Measurements from ENCODE around the gene GTF2A1L. TPM values are rescaled to one million over a fixed set of nuclear protein-coding genes. Genes with fewer than 3 reads are reported as not detected.

Gene GTF2A1L
- total and polyA plus RNA-seq, 8 donors = 0.34 to 0.98 (median 0.68) TPM; not detected in 3

GRCh38 chr2:48722391-48722790 is 104.7 kb downstream of the GTF2A1L start:
- TF ChIP-seq CTCF (IDR thresholded peaks at IDR 0.05) = no peak
- no peak overlapping the region for H3K27ac ChIP-seq
- DNase-seq (no peak), ATAC-seq (no peak)
- H3K36me3 ChIP-seq = no peaks in the 10 kb centered on the region
- intact Hi-C loops (cut with DNase I) = no loop called here
- peaks cover 0 to 11% of the 10 kb centered on the region in 2 donors for H3K4me1 ChIP-seq
- no peaks in the 10 kb centered on the region for H3K27me3 ChIP-seq
- H3K9me3 ChIP-seq = no peaks in the 10 kb centered on the region
- no peak overlapping the region for H3K4me3 ChIP-seq

- peaks cover 0 to 8% of the 10 kb centered on the region in 2 donors for H3K4me1 ChIP-seq
- no peaks in the 10 kb centered on the region for H3K27me3 ChIP-seq
- no peak overlapping the region for H3K4me3 ChIP-seq
- TF ChIP-seq CTCF (IDR thresholded peaks at IDR 0.05) = no peak
- ATAC-seq (no peak), DNase-seq (no peak)
- intact Hi-C loops (cut with DNase I) = no loop called here
- no peaks in the 10 kb centered on the region for H3K9me3 ChIP-seq
- H3K27ac ChIP-seq = no peak overlapping the region
- no peaks in the 10 kb centered on the region for H3K36me3 ChIP-seq
These were observed 105.5 kb downstream of the GTF2A1L start for GRCh38 chr2:48723129-48723528.

- TF ChIP-seq CTCF (IDR thresholded peaks at IDR 0.05) = no peak
- H3K27me3 ChIP-seq = no peaks in the 10 kb centered on the region
- H3K4me3 ChIP-seq = no peak overlapping the region
- no peaks in the 10 kb centered on the region for H3K36me3 ChIP-seq
- peaks cover 0 to 8% of the 10 kb centered on the region in 2 donors for H3K4me1 ChIP-seq
- ATAC-seq (no peak), DNase-seq (no peak)
- no peaks in the 10 kb centered on the region for H3K9me3 ChIP-seq
- intact Hi-C loops (cut with DNase I) = no loop called here
- H3K27ac ChIP-seq = no peak overlapping the region
These were observed 106.6 kb downstream of the GTF2A1L start for GRCh38 chr2:48724278-48724677.

- ATAC-seq (no peak), DNase-seq (peak in 1 of 4 donors; percentile 39)
- Histone ChIP-seq H3K27ac (no peak overlapping the region), H3K4me1 (peaks cover 0 to 6% of the 10 kb centered on the region in 2 donors), H3K36me3 (no peaks in the 10 kb centered on the region), H3K4me3 (no peak overlapping the region), H3K9me3 (no peaks in the 10 kb centered on the region), H3K27me3 (no peaks in the 10 kb centered on the region)
- intact Hi-C loops (cut with DNase I) = no loop called here
- no peak for TF ChIP-seq CTCF (IDR thresholded peaks at IDR 0.05)
These were observed 108.2 kb downstream of the GTF2A1L start for GRCh38 chr2:48725696-48726494.

- no peaks in the 10 kb centered on the region for H3K36me3 ChIP-seq
- H3K9me3 ChIP-seq = no peaks in the 10 kb centered on the region
- ATAC-seq (peak; percentile 76), DNase-seq (no peak)
- no peaks in the 10 kb centered on the region for H3K27me3 ChIP-seq
- peak in 1 of 2 donors; percentile 16 for TF ChIP-seq CTCF (IDR thresholded peaks at IDR 0.05)
- no peak overlapping the region for H3K4me3 ChIP-seq
- H3K27ac ChIP-seq = no peak overlapping the region
- intact Hi-C loops (cut with DNase I) = no loop called here
- peaks cover 0 to 5% of the 10 kb centered on the region in 2 donors for H3K4me1 ChIP-seq
These were observed 109.9 kb downstream of the GTF2A1L start for GRCh38 chr2:48727560-48727959.

Measured in left lung (tissue), 10 donors.